HG02885 (cell line): ENCODE data around the gene CNOT4.
"Not testable (repeated sequence)": the region's sequence is repeated elsewhere in the genome, so short reads cannot be mapped to it uniquely, and the experiment has no call there.

ENCODE experiments used
- ATAC-seq: cut with Tn5 transposase; IDR thresholded peaks from one replicate; pipeline ENCODE4 v1.9.1; 2021; ENCODE audit warnings: mild to moderate bottlenecking; ENCODE audit not compliant: unreplicated experiment, poor library complexity

The CNOT4 gene

DNA sequence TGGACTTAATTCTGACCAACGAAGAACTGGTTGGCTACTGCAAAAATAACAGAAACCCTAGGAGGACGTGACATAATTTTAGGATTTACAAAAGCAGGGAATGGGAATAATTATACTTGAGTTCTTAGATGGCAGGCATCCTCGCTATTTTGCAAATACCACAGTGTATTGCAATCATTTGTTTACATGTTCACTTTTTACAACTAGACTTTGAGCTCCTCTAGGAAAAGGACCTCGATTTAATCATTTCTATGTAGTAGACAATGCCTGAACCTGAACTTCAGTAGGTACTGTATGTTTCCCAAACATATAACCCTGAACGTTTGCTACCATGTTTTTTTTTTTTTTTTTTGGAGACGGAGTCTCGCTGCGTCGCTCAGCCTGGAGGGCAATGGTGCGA, 137.7 kb downstream of the CNOT4 start:
- ATAC-seq: no peak

DNA sequence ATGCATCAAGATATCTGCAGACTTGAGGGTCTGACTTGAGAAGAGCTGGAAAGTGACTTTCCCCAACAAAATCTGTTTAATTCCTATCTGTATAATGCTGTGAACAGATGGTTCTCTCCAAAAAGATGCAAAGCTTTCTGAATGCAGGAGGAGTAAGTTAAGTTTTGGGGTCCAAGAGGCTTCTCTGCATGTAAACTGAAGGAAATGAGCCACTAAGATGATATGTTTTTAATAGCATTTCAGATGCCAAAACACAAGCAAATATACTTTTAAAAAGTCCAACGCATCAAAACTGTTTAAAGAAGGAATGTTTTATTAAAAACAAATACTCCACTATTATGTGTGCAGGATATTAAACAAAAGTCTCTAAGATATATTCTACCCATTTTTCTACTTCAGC, 139.2 kb downstream of the CNOT4 start:
- no peak for ATAC-seq

DNA sequence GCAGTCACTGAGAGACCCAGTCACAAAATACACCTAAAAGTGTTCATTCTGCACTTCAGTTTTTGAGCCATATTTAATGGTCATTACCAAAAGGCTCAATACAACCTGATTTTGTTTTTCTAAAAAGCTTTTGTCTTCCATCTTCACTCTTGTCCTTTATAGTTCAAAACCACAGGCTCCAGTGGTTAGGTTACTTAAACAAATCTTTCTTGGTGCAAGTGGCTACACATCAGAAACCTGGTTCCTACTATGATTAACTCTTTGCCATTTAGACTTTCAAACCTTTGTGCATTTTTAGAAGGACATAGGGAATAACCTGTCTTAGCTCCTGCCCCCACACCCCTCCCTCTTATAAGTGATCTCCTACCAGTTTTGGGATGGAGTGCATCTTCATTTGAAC, 140.5 kb downstream of the CNOT4 start:
- ATAC-seq: no peak

DNA sequence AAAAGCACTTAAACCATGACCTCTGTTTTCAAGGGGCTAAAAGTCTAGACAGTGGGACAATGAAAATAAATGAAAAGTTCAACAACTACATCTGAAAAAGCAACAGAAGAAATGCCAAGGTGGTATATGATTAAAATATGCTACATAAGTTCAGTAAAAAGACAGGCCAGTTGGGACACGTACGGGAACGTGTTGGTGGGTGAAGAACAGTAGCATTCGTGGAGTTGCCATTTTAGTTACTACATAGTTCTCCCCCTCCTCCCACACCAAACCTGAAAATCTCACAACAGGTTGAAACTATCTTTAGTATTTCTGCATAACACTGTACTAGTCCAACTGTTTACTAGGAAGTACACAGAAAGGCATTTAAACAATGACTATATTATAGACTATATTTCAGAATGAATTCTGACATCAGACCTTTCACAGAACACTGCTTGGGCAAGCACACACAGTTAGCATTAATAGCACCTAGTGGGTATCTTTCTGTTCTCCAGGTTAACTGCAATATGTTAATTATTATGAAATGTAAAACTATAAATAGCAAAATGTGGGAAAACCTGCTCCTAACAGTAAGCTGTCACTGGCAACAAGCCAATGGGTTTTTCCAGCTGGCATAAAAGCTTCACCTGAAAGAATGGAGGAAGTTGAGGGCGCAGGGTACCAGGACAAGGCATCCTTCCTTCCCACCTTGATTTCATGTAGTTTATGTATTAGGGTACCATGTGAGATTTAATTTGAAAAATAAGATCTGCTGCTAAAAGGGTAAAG, 141.3 kb downstream of the CNOT4 start:
- ATAC-seq: no peak

DNA sequence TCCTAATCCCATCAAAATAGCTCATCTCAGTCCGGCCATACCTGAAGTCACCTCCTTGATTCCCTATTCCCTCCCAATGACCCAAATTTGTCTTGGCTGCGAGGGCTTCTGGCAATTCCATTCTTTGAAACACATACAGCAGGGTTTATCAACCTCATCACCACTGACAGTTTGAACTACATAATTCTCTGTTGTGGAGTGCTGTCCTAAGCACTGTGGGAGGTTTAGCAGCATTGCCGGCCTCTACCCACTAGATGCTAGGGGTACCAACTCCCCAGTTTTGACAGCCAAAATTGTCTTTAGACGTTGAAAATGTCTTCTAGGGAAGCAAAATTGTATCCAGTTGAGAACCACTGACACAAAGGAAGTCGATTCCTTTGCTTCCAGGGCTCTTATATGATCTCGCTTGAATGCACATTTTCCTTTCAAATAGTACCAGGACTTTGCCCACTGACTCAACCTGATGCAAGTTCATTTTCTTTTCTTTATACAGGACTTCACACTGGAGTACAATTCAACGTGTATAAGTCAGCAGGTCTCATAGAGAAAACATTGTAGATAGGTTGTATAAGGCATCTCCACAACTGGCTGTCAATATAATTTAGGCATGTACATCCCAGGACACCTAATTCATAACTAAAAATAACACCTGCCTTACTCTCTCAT, 142.9 kb downstream of the CNOT4 start:
- ATAC-seq: no peak

DNA sequence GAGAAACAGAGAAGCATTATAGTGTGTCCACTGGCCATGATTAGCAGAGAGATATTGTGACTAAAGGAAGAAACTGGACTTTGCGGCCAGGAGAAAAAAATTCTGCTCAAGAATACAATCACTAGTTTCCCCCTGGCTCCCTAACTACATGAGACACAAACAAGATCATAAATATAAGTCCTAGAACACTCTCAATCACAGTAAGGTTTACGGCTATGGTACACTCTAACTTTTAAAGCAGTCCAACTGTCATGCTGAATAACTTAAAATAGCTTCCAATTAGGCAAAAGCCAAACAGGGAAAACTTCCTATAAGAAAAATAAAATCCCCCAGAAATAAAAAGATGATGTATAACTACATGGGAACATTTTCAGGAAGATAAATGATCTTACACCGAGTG, 144.2 kb downstream of the CNOT4 start:
- no peak for ATAC-seq

DNA sequence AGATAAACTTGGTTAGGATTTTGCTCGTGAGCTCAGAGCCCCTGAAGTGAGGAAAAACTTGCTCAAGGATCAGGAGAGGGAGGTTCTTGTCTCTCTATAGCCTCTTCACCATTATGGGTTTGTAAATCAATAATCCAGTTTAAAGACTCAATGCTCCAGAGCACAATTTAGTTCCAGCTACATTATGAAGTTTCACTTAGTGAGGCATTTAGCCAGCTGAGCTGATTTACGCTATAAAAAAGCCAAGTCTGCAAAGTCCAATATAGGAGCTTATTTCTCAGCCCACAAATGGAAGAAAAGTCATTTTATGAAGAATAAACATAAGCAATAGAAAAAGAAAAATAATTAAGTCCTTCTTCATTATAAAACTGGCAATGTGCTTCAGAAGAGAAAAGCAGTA, 145.7 kb downstream of the CNOT4 start:
- no peak for ATAC-seq

DNA sequence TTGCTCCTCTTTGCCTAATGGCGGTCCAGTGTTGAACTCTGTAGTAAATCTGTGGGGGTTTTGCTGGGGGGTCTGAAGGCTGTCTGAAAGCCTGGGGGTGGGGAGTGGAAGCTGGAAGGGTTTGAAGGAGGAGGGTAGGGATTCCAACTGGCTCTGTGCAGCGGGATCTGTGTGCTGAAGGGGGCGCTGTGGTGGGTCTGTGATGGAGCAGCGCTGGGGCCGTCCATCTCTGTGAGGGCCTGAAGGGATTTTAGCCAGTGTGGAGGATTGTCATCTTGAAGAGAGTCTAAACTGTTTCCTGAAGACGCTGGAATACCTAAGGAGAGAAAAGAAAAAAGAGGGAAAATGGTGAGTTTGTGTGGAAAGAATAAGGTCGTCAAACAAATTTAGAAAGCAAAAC, 147.0 kb downstream of the CNOT4 start:
- no peak for ATAC-seq

DNA sequence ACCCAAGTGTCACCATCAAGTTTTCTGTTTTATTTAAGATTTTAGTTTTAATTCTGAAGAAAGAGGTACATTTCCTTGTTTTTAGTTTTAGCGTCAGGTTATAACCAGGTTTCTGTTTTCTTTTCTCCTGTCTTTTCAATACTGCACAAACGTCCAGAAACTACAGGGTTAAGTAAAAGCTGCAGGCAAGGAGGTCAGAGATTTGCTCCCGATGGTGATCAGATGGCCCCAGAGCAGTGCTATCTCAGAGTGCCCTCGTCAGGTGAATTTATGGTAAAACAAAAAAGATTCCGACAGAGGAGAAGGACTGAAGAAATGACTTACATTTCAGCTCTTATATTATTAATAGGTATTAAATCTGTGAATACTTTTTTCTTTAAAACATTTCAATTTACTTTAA, 148.1 kb downstream of the CNOT4 start:
- no peak for ATAC-seq

DNA sequence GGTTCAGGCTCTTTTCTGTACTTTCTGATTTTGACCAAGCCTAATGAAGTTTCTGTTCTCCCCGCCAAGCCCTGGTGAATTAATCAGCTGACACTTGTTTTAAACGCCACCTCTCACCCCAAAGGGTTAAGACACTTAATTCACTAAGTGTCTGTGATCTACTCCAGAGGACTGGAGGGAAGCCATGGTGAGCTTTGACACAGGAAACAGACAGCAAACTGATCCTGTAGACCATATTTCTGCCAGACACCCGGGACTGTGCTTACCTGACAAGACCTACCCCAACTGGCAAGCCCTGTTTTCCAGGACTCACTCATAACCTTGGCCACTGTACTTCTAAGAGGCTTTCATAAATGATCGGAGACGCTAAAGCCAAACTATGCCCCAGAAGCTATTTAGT, 150.3 kb downstream of the CNOT4 start:
- ATAC-seq: no peak

DNA sequence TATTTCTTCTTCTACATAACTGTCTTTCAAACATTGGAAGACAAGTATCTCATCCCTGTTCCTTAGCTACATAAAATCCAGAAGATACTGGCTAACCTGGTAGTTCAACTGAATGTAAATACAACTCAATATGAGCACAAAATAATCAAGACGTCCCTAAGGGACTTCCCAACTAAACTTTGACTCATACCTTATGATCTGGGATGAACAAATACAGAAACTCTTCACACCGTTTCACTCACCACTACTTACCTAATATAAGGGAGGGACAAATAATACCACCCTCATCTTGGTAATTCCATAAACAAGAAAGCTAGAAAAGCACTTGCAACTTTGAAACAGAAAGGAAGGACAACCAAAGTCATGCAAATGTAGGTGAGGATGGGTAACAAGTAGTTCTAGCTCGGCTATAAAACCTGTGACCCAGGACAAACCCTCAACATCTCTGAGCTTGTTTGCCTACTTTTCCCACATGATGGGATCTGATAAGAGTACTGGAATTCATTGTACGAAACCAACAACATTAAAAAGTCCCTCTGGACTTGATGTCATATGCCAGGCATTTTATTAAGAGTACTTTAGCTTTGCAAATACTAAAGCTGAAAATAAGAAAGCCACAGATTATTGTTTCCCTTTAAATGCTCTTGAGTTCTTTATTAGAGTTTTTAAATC, 154.4 kb downstream of the CNOT4 start:
- no peak for ATAC-seq

DNA sequence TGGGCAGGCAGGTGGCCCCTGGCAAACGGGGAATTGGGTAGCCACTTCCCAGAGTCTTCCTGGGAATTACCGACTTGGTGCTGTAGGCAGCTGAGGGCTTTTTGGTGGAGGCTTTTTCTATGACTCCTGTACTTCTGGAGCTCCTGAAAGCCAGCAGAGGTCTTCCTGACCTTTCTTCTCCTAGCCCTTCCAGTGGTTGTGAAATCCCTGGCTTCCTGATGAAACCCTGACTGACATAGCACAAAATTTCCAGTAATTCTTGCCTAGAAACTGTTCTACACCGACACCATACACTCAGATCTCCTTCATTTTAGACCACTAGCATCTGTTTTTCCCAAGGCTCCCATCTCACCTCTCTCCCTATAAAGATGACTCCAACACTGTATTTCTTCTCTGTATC, 156.1 kb downstream of the CNOT4 start:
- ATAC-seq: no peak

DNA sequence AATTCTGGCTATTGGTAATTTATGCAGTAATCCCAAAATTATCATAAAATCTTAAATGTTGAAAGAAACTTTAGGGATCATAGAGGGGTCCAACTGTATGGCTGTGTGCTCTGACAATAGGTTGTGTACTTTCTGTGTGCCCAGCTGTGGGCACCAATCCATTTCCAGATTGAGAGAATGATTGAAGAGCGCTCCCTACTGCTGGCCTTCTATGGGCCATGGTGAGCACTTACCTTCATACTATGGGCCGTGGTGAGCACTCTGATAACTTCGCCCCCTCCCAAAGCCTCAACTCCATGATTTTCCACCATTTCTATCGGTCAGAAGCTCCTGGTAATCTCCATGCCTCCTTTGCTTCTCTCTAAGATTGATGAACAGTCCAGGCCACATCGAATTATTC, 157.6 kb downstream of the CNOT4 start:
- ATAC-seq: no peak

DNA sequence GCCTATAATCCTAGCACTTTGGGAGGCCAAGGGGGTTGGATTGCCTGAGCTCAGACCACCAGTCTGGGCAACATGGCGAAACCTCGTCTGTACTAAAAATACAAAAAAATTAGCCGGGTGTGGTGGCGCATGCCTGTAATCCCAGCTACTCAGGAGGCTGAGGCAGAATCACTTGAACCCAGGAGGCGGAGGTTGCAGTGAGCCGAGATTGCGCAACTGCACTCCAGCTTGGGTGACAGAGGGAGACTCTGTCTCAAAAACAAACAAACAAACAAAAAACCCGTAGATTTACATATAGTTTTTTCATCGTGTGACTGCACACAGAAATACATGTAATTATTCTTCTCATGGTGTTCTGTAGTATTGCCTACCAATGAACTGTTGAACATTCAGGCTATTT, 158.8 kb downstream of the CNOT4 start:
- ATAC-seq: not testable (repeated sequence)

DNA sequence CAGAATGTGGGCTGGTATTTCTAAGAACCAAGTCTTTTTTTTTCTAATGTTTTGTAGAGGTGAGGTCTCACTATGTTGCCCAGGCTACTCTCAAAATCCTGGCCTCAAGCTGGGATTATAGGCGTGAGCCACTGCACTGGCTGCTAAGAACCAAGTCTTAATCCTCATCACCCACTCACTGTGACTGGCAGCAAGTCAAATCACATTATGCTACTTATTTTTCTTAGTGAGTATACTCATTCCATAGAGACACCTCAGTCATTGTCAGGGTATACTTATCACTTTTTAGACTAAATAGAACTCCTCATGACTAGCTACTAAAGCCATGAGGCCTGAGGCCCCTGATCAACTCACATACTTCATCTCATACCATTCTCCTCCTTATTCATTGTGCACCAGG, 160.2 kb downstream of the CNOT4 start:
- no peak for ATAC-seq

DNA sequence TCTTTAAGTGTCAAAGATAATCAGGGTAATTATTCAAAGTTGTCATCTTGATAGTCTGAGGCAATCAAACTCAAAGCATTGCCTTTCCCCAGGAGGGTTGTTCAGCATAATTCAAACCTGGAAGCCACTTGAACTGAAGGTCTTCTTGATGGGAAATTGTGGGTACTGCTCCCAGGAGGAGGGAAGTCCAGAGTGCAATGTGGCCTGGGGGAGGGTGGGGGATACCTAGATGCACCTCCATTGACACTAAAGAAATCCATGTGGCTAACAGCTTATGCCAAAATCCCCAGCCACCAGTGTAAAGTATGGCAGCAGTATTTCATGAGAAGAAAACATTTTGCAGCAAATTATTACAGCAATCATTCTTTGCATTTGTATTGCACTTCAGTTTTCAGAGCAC, 161.4 kb downstream of the CNOT4 start:
- no peak for ATAC-seq

DNA sequence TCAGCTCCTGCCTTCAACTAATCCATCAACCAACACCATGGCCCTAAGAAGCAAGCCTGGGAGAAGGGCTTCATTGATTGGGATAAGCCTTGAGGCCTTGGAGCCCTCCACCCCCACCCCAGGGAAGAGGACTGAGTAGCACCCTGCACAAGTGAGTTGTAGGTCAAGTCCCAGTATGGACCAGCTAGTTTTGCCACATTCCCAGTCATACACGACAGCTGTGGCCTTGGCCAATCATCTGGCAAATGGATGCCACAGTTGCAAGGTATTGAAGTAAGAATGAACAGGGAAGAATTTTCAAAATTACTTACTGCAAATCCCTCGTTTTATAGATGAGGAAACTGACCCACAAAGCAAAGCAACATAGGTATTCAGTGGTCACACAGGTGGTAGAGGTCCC, 166.5 kb downstream of the CNOT4 start:
- no peak for ATAC-seq

DNA sequence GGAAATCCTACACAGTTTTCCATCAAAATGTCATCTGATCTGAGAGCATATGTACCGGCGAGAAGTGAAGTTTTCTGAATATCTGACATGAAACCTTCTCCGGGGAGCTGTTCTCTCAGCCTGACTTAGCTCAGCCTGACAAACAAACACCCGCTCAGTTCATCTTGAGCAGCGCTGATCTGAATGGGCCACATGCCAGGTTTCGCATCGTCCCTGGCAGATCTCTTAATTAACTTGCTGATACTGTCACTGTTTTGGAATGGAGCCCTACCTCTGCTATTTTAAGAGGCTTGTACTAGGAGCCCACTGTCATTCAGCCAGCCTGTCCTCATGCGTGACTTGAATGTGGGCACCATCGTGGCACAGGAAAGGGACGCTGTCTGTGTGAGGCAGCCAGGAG, 167.0 kb downstream of the CNOT4 start:
- no peak for ATAC-seq

DNA sequence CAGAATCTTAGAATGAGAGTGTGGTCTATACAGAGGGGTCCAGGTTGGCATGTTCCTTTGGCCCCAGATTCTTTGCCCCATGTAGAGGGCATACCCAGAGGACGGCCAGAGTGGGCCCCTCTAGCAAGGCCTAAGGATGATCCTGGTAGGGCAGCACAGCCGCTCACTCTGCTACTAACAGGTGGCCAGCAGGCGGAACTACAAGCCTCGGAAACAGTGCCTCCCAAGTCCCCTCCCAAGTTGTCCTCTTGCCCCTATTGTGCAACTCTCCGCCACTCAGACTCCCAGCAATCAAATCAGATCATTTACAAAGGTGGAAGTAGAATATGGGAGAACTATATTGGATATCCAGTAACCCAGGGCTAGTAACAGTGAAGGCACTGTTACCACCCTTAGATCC, 168.9 kb downstream of the CNOT4 start:
- ATAC-seq: no peak

DNA sequence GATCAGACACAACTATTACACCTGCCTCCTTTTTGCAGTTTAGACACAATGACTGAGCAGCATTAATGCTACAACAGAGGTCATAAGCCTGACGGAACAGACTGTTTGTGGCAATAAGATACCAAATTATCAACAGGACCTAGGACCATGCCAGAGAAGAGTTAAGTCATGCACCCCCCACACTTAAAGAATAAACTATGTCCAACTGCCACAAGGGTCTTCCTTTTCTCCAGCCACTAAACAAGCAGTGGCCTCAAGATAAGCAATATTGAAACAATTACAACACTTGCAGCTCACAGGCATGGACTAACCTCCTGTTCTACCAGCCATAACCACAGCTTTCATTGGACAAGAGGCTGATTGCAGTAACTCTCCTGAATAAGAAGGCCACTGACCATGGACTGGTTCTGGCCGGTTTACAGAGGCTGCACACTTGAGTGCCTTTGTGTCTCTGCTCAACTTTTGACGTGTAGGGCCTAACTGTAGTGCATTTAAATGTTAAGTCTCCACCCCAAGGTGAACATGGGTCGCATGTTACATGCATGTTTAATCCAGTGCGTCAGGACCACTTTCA, 171.8 kb downstream of the CNOT4 start:
- ATAC-seq: no peak

DNA sequence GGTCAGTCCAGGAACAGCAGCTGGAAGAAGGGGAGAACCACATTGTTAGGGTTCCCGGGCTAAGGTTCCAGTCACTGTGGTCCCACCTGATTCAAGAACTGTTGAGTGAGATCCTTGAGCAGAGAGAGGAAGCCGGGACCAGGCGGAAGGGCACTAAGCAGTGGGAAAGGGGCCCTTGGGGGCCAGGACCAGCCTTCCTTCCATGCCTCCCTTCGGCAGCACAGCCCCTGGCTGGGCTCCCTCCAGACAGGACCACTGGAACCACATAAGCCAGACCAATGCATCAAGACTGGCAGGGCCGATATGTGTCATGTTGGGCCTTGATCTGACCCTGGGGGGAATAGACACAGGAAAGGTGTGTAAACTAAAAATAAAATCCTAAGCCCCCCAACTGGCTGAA, 172.4 kb downstream of the CNOT4 start:
- no peak for ATAC-seq
